ENCODE measurements around the gene PTH1R.

Gene PTH1R

GRCh38 chr3:46865031-46865507 is 12.5 kb upstream of the PTH1R start:
- no peak for DNase-seq

DNA sequence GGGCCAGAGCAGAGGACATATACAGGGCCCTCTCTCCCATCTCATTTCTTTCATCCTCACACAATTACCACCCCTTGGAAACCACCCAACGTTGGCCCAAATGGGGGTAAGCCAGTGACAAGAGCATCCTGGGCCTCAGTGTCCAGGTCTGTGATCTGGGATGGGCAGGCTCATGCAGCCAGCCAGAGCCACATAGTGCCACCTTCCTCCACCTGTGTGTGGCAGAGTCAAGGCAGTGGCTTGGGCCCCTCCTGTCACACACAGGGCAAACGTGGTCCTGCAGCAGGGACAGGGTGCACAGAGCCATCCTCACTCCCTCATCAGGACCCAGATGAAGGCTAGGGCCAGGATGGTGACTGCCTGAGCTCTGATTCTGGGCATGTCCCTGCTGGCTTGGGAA is 12.0 kb upstream of the PTH1R start:
- no peak for DNase-seq

GRCh38 chr3:46866032-46866595 is 11.4 kb upstream of the PTH1R start:
- no peak for DNase-seq

DNA sequence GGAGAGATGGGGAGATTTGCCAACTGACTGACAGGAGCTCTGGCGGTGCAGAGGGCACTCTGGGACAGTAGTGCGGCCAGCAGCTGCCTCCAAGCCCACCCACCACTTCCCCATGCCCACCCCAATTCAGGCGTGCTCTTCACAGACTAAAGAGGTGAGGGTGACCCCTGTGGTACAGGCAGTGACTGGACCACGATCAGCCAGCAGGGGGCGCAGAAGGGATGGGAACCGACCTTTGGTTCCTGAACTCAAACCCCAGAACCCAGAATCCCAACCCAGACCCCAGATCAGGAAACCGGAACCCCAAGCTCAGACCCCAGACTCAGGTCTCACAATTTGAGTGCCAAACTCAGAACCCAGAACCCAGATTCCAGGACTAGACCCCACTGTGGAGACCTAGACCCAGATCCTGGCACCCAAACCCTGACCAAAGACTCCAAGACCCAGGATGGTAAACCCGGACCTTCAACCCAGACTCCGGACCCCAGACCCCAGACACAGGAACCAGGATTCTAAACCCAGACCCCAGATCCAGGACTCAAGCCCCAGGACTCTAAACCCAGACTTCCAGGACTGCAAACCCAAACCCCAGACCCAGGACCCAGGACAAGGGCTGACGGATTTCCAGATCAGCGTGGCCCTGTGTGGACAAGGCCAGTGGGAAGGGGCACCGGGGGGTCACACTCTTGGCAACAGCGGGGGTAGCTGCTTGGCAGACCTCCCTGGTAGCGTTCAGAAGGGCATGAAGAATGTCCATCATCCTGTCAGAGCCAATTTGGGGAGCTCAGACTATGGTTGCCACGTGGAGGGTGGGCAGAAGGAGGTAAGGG is 10.6 kb upstream of the PTH1R start:
- no peak for DNase-seq

GRCh38 chr3:46867550-46867898 is 10.0 kb upstream of the PTH1R start:
- no peak for DNase-seq

- DNase-seq: no peak
These were observed 9.2 kb upstream of the PTH1R start for GRCh38 chr3:46868287-46868686.

DNA sequence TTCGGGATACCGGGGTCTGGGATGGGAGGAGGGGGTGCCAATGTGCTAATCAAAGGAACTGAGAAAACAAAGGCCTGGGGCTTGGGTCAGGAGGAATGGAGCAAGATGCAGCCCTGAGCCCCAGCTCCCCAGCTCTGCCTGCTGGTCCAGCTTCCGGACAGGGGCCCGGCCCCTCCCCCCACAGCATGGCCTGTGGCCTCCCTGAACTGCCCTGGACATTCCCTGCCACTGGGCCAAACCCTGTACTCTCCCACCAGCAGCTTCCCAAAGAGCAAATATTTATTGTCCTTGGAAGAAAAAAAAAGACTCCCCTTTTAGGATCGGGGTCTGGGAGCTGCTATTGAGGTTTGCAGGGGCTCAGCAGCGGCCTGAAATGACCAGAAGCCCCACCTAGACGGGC is 8.6 kb upstream of the PTH1R start:
- no peak for DNase-seq

DNA sequence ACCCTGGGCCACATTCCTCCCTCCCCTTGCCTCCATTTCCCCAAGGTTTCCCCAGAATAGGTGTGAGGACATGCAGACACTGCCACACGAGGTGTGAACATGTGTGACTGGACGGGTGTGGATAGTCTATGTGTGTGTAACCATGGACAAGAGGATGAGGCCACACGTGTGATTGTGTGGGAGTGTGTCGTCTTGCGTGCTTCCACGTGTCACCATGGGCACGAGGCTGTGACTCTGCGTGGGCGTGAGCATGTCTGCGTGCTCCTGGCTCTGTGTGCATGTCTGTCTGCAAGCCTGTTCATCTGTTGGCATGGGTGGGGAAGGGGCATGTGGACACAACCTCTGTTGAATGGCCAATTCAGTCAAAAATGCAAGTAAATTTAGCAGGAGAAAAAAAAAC is 8.1 kb upstream of the PTH1R start:
- no peak for DNase-seq

- no peak for DNase-seq
These were observed 6.9 kb upstream of the PTH1R start for GRCh38 chr3:46870651-46871050.

DNA sequence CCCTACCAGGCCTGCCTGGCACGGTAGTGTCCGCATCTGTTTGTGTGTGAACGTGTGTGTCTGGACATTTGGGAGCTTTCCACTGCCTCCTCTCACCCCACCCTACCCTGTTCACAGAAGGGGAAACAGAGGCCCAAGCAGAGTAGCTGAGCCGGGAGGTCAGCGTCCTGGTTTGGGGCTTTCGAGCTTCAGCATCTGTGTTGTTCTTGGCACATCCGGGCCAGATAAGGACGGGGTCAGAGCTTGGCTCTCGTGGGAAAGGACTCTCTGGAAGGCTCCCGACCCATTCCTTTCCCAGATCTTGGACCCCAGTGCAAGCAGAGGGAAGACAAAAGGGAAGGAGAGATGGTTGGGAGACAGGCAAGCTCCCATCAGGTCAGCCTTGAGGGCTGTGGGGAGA is 6.3 kb upstream of the PTH1R start:
- no peak for DNase-seq

DNA sequence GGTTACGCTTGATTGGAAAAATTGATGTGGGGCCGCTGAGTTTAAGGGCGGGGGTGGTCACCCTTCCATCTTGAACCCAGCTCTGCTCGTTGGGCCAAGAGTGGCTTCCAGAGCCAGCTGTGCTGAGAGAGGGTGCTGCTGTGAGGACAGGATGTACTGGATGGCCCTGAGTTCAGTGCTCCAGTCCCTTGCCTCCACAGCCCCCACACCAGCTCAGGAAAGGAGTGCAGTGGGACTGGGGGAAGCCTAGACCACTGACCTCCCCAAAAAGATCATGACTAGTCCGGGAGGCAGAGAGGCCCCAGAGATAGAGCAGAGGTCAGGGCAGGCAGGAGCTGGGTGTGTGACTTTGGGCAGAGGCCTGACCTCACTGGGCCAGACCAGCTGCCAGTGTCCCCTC is 4.0 kb upstream of the PTH1R start:
- DNase-seq: no peak

- DNase-seq: no peak
These were observed 3.1 kb upstream of the PTH1R start for GRCh38 chr3:46874430-46874829.

- DNase-seq: no peak
These were observed 2.0 kb upstream of the PTH1R start for GRCh38 chr3:46875560-46875959.

DNA sequence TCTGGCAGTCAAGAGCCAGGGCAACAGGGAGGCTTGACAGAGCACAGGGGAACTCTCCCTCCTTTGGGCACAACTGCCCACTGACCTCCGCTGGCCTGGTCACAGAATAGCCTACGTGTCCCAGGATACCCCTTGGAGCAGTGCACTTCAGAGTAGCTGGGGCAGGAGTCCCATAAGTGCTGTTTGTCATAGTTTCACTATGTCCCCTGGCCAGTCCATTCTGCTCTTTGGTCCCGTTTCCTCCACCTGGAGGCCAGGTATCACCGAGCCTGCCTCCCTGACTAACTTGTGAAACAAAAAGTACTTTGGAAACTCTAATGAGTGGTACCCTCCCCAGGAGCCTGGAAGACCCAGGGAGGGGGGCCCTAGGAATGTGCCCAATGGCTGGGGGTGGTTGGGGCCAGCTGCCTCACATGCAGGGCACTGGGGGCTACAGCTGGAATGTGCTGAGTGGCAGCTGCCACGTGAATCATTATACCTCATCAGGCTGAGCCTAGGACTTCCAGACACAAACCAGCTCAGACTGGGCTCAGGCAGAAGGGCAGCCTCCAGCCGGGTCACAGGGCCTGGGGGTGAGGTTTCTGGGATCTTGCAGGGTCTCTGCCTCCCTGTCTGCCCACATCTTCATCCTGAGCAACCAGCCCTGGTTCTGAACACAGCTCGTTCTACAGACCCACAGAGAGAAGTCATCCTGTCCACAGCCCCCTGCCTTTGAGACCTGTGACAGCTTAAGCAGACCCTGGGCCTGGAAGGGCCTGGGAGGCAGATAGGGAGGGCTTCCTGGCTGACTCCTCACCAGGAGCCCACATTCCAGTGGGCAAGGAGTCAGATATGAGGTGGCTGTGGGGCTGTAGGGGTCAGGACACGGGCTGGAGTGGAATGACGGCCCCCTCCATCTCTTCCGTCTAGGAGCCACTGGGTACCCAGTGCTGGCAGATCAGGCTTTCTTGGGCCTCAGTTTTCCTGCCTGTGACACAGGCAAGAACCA is 914 bp upstream of the PTH1R start:
- no peak for DNase-seq

DNA sequence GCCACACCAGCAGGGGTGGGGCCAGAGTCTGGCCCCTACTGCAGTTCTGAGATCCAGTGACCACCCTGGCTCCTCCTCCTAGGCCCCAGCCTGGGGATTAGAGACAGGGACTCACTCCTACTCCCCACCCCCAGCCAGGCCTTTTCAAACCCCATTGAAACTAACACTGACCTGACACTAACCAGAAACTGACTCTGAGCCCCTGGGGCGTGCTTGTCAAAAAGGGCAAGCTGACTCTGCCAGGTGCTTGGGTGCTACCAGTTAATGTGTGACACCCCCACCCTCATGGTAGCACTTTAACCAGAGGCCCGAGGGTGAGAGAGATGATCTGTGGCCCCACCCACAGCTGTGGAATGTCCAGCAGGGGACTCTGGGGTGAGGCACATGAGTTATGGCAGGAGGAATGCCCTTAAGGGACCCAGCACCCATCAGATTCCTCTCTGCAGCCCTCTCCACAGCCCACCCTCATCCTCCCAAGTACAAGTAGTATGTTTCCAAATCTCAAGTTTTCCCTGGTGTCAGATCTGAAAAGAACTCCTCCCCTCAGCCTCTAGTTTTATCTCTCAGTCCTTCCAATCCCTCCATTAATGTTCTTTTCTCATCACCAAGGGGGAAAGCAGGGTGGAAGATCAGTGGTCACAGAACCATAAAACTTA is 1.4 kb downstream of the PTH1R start:
- no peak for DNase-seq

DNA sequence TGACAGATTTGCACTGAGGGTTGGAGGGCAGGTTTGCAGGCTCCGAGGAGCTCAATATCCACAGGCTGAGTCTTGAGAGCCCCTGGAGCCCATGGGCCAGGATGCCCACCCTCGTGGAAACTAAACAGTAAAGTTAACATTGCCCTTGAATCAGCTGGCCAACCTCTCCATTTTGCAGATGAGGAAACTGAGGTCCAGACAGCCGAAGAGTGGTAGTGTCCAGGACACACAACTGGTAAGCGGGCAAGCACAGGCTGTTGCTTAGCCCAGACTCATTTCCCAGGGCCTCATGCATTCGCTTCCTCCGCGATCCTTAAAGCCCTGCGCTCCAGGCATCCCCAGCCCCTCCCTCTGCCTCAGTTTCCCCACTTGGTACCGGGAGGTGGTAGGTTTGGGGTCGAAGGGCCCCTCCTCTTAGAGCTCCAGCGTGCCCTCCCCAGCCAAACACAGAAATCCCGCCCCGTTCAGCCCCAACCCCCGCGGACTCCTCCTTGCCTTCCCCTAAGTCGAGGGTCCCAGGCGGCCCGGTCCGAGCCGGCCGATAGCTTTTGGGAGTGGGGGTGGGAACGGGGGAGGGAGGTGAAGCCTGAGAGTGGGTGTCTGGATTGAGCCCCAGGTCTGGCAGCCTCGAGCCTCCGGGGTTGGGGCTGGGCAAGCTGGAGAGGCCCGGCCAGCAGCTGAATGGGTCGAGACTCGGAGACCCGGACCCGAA is 3.5 kb downstream of the PTH1R start:
- DNase-seq: no peak

GRCh38 chr3:46881596-46882376 is 4.3 kb downstream of the PTH1R start:
- no peak for DNase-seq

DNA sequence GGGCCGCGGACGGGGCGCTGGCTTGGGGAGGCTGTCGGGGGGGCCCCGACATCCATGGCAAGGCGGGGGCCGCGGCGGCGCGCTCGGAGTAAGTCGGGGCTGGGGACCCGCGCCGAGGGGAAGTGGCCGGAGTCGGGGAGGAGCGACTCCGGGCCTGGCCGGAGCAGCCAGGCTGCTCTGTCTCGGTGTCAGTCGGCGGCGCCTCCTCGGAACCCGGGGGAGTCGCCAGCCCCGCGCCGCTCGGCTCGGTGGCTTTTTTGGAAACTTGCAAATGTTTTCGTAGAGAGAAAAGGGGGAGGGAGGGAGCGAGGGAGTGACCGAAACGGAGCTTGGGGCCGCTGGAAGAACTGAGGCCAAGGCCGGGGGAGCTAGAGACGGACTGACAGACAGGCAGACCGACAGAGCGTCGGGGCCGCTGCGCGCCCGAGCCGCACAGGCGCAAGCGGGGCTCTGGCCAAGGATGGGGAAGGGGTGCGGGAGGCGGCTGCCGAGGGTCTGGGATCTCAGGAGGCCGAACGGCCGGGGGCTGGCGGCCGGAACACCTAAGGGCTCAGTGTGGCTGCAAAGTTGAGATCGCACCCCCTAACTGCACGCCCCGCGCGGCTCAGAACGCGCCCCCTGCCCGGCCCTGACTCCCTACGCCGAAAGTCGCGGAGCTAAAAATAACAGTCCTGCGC is 5.0 kb downstream of the PTH1R start:
- no peak for DNase-seq

- DNase-seq: no peak
These were observed 5.7 kb downstream of the PTH1R start for GRCh38 chr3:46883054-46883829.

GRCh38 chr3:46883830-46884185 is 6.3 kb downstream of the PTH1R start:
- no peak for DNase-seq

All from NCI-H1048 (cell line).